Activated naive CD8-positive, alpha-beta T cell treated with anti-CD3 and anti-CD28 coated beads, Interleukin-2, amount 50 U/mL, for 16 hours (primary cell): Measurements from ENCODE around the gene C10orf105.

ENCODE experiments used
- DNase-seq: peaks from one replicate; pipeline ENCODE4 v3.0.0-alpha.2; 2020; ENCODE audit warnings: low read depth, low spot score

C10orf105 gene

DNA sequence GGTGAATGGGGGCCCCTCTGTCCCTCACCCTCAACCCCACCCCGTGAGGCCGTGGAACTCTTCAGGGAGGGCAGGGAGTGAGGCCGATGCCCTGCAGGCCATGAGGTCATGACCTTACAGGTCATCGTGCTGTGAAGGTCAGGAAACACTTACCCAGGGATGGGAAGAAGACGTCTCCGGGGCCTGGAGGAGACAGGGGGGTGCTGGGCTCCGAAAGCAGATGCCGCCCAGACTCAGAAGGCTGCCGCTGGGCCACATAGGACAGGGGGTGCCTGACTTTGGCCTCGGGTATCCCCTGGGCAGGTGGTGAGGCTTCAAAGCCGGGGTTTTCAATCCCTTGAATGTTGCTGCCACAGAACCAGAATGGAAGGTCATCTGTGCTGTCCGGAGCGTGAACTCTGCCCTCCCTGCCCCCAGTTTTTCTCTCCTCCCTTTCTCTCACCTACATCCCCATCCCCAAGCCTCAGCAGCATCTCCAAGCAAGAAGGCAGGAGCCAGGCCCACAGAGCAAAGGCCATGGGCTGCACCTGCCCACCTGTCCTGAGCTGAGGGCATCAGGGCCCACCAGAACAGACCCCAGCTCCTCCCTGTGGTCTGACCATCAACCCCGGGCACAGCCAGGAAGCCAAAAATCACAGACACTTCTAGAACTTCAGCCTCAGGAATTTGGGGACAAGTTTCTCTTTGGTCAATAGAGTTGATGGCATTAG lies 32.1 kb upstream of the C10orf105 start:
- no peak for DNase-seq

DNA sequence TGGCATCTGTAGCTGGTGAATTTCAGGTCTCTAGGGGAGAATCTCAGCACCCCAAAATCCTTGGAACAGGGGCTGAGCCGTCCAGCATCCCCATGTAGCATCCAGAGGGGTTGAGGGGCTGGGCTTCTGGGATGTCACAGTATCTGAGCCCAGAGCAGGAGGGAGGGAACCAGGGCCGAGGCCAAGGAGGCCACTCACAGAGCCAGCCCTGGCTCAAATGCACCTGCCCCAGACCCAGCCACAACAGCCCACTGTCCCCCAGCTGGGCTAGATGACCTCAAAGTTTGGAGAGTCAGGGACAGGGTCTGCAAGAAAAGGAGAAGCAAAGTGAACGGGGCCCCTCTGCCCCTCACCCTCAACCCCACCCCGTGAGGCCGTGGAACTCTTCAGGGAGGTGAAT lies 31.4 kb upstream of the C10orf105 start:
- no peak for DNase-seq

DNA sequence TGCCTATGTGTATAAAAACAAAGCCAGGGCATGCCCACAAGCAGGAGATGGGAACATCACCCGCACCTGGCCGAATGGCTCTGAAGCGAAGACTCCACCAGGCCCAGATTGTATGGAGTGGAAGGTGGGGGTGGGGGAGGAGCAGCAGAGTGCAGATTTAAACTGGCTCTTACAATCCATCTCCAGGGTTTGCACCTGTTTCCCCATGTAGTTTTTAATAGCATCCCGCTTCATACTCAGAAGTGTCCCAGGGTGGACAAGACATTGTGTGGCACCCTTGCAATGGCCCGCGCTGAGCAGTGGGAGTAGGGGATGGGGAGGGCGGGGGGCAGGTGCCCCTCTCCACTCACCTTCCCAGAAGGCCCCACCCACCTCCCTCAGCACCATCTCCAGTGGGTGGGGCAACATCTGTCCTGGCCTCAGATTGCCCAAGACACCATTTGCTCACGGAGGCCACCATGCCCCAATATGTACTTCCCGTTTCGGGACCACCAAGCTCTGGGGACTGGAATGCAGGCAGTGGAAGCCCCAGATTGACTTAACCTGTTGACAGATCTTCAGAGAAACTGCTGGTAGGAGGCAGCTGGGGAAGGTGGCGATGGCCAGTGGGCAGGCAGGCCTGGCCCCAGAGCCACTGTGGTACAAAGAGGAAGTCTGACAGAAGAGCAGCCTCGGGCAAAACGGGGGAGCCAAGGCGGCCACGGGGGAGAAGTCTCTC lies 30.7 kb upstream of the C10orf105 start:
- no peak for DNase-seq

DNA sequence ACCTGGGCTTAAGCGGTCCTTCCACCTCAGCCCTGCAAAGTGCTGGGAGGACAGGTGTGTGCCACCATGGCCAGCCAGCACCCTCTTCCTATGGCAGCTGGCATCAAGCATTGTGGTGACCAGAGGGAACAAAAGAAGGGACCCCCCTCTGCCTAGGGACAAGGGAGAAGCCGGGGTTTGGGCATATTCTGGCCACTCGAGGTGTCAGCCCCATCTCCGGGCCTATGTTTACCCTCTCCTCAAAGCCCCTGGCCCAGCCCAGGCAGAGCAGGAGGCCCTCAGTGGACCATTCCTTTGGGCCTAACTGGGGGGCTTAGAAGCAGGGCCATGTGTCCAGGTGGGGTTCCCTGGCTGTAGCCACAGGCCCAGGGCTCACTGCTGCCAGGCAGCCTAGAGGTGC lies 29.8 kb upstream of the C10orf105 start:
- no peak for DNase-seq

DNA sequence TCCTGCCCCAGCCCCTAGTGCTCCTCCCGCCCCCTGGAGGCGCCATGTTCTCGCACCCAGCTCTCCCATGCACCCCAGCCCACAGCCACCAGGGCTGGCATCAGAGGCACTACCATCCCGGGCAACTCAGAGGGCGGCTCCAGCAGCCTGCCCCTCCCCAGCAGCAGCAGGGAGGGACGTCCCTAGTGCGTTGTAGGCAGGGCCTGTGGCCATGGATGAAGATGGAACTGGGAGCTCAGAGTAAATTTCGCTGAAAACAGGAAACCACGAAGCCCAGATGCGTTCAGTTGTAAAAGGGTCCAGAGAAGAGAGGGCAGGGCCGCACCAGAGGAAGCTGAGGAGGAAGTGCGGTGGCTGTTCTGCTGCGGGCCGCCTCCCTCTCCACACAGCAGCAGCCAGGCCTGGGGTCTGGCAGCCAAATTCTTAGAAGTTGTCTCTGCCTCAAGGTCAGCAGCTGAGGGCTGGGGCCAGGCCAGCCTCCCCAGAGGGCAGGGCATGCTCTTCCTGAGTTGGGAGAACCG lies 29.2 kb upstream of the C10orf105 start:
- no peak for DNase-seq

DNA sequence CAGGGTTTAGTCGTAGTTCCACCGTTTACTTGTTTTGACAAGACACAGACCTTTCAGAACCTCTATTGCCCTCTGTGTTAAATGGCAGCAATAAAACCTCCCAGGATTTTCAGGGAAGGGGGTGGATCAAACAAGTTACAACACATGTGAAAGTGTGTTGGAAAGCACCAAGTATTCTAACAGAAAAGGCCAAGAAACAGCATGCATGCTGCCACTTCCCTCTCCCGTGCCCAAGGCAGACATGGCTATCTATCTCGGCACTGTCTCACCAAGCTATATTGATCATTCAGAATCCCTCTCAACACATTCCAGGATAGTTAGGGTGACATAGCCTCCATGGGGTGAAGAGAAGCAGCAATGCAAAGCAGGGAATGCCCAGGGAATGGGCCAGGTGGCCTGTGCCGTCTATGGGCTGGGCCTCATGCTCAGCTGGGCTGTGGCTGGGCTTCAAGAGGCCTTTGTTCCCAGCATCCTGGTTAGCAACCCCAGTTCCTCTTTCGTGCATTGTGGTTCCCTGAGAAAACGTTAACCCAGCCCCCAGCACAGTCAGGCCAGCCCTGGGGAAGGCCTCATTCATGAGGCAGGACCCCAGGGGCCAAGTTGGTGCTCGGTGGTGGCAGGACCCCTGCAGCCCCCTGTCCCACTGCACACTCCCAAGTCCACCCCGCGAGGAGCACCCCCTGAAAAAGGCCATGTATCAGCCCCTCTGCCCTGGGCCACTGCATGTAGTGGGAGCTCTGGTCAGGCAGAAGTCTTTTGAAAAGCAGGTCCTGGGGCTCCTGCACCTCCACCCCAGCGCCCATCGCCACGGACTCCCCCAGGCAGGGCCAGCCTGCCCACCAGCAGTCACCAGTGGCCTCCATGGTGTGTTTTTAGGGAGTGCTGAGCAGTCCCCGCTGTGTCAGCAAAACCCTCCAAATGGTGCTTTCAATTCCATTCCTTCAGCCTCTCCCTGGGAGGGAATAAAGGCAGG lies 28.3 kb upstream of the C10orf105 start:
- DNase-seq, result no peak

DNA sequence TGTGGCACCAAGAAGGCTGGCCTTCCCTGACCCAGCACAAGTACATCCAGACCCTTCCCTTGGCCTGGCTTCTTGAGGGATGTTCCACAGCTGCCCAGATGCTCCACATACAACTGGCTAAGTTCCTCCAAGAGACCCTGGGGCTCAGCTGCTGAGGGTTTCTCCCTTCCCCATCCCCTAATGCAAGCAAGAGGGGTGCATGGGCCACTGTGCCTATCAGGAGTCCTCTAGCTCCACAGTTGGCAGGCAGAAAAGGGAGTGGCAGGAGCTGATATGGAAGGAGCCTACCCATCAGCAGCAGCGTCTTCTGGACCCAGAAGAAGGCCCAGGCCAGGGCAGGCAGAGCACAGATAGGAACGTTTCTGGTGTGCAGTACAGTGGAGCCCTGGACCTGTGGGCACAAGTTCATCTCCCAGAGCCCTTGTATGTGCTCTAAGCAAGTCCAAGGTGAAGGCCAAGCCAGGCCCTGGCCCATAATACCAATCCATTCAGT lies 27.5 kb upstream of the C10orf105 start:
- no peak for DNase-seq

DNA sequence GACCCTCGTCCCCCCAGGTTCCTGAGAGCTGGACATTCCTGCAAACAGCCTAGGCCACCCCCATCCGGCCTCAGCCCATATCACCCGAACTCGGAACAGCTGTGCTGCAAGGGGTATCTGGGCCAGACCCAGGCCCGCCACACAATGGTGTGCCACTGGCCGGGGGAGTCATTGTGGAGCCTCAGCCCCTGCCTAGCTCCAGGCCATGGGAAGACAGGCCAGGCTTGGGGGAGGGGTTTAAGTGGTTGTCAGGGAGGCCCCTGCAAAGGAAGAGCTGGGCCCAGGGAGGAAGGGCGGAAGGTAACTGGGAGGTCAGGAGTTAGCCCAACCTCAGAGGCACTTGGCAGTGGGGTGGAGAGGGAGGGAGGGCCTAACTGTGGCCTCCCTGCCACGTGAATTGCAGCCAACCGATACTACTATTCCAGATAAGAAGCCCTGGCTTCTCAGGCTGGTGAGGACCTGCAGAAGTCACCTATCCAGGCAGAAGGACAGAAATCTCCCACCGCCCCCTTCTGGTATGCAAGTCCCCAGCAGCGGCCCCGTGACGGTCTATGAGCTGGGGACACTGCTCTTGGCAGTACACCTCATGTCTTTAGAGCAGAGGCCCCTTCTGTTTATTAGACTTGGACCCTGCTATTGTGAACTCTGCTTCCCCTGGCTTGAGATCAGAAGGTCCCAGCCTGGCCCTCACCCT lies 26.9 kb upstream of the C10orf105 start:
- no peak for DNase-seq

DNA sequence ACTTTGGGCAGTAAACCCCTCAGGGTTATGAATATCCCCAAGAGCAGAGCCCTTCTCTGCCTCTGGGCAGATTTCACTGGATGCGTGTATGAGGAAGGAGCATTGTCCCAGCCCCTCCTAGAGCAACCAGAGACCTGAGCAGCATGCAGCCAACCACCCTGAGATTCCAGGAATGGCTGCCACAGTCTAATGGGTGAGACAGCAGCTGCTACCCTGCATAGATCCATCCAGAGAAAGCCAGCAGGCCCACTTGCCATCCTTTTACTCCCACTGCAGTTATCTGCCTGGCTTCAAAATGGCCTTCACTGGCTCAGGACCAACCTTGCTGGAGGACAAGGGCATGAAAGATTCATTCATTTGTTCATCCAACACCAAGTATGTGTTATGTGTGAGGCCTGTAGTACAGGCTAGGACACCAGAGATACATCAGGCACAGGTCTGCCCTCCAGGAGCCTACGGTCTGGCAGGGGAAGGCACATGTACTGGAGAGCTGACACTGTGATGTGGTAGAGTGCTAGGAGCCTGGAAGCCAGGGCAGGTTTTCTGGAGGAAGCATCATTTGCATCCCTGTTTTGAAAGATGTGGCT lies 26.2 kb upstream of the C10orf105 start:
- no peak for DNase-seq

DNA sequence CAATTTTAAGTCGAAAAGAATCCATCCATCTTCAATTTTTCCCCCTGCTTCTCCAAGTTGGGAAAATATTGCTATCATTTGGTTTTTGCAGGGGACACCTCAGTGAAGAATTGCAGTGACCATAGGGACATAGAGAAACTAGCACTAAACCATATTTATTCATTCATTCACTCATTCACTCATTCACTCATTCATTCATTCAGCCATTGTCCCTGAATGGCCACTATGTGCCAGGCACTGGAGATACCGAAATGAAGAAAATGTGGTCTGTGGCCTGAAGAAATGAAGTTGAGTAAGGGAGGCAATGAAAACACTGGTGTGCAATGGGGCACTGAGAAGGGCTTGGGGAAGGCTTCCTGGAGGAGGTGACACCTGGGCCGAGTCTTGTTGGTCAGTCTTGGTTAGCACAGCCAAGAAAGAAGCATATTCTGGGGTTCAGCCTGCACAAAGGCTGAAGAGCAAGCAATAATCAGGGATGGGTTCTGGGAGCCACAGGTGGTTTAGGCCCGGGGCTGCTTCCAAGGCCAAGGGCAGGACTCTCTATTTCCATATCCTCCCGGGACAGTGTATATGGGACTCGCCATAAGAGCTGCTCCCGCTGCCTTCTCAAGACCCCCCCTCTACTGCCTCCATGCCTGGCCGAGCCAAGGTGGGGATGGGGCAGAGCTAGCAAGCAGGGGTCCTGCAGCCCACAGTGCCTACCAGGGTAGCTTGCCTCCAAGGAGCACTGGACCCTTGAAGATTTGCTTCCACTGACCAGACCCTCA lies 25.5 kb upstream of the C10orf105 start:
- DNase-seq, result no peak

DNA sequence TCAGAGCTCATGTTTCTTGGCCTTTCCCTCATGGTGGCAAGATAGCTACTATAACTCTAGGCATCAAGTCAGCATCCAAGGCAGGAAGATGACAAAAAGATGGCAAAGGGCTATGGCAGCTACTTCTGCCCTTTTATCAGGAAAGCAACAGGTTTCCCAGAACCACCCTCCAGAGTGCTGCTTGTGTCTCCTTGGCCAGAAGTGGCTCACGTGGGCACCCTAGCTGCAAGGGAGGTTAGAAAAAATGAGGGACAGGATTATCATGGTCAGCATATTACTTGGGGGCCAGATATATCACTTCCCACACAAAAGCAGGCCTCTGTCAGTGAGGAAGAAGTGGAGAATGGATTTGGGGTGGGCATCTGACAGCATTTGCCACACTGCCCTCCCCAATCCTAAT lies 24.3 kb upstream of the C10orf105 start:
- no peak for DNase-seq

DNA sequence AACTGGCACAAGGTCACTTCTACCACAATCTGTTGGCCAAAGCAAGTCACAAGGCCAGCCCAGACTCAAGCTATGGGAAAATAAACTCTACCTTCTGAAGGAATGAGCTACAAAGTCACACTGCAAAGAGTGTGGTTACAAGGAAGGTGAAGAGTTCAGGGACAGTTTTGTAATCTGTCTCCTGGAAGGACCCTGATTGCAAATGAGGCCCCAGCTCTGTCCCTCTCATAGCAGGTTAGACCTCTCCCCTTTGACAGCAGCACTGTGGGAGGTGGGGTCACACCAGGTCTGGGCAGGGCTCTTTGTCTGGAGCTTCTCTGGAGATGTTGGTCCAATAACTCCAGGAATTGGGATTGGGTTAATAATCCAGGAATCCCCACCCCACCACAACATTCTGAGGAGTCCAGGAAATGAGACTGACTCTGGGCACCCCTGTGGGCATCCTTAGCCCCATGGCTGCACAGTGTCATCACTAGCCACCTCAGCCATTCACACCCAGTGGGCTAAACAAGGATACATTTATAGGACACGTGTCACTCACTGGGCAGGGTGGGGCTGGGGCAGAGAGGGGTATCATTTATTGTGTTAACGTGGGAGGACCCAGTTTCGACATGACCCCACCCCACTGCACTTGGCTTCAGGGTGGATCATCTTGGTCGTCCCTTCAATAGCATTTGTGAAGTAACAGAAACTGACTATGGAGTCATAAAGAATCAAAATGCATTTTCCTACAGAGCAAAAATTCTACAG lies 23.7 kb upstream of the C10orf105 start:
- DNase-seq, result no peak

DNA sequence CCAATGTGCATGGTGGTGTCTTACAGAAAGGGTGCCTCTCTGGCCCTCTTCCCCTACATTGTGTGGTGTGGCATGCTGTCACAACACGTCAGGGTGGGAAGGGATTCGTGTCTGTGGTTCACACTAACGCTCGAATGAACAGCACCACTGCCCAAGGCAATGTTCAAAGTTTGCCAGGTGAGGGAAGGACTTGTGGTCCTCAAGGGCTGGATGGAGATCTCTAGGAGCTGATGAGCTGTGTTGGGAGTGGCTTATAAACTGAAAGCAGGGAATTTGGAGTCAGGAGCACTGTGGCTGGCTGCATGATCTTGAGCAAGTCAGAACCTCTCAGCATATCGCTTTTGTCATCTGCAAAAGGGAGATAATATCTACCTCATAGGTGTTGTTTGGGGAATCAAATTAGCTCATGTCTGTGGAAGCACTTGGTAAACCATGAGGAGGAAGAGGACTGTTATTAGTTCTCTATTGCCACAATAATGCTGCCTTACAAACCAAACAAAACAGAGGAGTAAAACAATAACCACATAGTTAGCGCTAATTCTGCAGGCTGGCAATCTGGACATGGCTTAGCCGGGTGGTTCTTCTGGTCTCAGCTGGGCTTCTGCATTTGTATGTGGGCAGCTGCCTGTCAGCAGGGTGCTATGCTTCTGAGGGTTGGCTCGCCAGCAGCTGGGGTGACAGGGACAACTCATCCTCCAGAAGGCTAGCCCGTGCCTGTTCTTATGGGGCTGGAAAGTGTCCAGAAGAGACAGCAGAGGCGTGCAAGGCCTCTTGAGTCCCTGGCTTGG lies 22.9 kb upstream of the C10orf105 start:
- no peak for DNase-seq

DNA sequence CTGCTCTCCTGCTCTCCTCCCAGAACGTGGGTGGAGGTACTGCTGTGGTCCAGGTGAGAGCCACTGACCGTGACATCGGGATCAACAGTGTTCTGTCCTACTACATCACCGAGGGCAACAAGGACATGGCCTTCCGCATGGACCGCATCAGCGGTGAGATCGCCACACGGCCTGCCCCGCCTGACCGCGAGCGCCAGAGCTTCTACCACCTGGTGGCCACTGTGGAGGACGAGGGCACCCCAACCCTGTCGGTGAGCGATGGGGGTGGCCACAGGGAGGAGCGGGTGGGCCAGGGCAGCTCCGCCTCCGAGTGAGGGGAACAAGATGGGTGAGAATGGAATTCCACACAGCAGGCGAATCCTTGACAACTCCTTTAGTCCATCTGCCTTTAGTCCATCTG lies 22.1 kb upstream of the C10orf105 start:
- DNase-seq, result no peak

DNA sequence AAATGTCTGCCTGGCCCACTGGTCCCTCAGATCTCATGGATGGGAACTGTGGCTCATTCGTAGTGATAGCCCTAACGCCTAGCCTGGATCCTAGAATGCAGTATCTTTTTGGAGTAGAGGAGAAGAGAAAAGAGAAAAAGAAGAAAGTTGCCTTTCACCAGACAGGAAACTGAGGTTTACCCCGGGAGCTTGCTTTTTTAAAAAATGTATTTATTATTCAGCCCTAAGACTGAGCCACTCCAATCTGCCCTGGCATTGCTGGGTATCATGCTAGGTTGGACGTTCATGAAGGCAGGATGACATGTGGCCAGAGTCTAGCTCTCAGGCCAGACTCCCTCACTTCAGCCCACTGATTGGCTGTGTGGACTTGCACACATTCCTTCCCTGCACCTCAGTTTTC lies 21.5 kb upstream of the C10orf105 start:
- no peak for DNase-seq

DNA sequence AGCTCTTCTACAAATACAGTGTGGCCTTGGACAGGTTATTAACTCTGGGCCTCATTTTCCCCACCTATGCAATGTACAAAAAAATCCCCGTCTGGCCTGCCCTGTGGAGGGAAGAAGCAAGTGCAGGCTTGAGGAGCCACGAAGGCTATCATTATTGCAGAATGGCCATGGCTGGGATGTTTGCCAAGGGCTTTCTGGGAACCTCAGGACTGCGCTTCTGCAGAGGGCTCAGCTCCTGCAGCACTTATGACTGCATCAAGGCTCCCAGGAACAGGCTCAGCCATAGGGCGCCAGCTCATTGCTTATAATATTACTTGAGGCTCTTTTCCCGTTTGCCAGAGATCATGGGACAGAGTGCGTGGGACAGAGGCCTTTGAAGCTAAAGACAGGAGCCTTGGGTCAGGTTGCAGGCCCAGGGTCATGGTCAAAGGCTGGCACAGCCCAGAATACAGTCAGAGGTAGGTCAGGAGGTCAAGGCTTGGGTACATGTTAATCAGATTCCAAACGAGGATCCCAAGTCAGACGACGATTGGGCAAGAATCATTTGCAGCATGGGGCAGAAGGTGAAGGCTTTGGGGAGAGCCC lies 20.6 kb upstream of the C10orf105 start:
- no peak for DNase-seq

DNA sequence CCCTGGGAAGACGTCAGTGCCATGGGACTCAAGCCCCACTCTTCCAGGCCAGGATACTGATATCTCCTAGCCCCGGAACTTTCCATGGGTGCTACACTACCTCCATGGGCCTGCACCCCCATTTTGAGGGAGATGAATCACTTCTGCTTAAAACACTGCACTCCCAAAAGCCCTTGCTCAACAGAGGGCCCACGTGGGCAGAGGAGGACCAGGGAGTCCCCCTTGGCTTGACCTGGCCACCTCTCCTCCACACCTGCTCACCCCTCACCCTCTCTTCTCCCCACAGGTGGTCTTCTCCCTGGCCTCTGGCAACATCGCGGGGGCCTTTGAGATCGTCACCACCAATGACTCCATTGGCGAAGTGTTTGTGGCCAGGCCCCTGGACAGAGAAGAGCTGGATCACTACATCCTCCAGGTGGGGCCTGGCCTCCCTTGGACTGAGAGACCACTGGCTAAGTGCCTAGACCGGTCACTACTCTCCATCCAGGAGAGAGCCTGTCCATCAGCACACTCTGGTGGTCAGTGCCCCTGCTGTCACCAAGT lies 19.9 kb upstream of the C10orf105 start:
- no peak for DNase-seq

DNA sequence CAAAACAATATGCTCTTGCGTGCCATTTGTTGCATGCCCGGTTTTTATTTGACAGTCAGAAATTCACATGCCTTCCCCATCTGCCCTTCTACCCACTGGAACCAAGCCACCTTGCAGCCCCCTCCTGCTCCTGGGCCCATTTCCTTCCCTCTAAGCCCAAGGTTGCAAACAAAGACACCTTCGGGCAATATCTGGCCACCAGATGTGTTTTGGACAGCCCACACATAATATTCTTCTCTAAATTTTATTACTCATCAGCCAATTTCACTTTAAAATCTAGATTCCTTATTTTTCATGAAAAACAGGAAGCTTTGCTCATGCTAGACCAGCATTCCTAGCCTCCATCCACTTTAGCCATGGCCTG lies 18.2 kb upstream of the C10orf105 start:
- no peak for DNase-seq
